HepG2 (cell line): Measurements from ENCODE around the gene ARSB. TPM values are rescaled to one million over a fixed set of nuclear protein-coding genes. Genes with fewer than 3 reads are reported as not detected.
A peak's percentile ranks its signal among the peaks of the same experiment; 100 is the strongest.

Experiments used
- ADNP ChIP-seq: sonication (generic); formaldehyde crosslinking; IDR thresholded peaks from 2 replicates; pipeline ENCODE4 v1.4.0; 2020; ENCODE audit warnings: missing genetic modification reagents
- ATM ChIP-seq: fragments of 450-650 bp; IDR thresholded peaks from 2 replicates; pipeline ENCODE4 v1.7.1; 2017; ENCODE audit warnings: mild to moderate bottlenecking, borderline replicate concordance
- CENPBD1 ChIP-seq: sonication (generic); formaldehyde crosslinking; IDR thresholded peaks from 2 replicates; pipeline ENCODE4 v1.8.0; 2022; ENCODE audit warnings: missing genetic modification reagents, low read depth, mild to moderate bottlenecking, borderline replicate concordance
- CHCHD3 ChIP-seq: sonication (generic); formaldehyde crosslinking; IDR thresholded peaks from 2 replicates; pipeline ENCODE4 v1.8.0; 2022; ENCODE audit warnings: mild to moderate bottlenecking, missing genetic modification reagents, moderate library complexity
- CREM ChIP-seq, 2 experiments: sonication (generic) in 1 of 2; formaldehyde crosslinking in 1 of 2; IDR thresholded peaks; 2 replicates each; pipeline versions ENCODE4 v1.4.0 to v1.6.1; 2016 to 2020; ENCODE audit warnings: antibody characterized with exemption in 1 of 2, mild to moderate bottlenecking in 1 of 2, missing genetic modification reagents in 1 of 2
- ERF ChIP-seq: IDR thresholded peaks from 2 replicates; pipeline ENCODE4 v1.6.1; 2018; ENCODE audit warnings: missing biosample characterization, missing genetic modification reagents
- ETS1 ChIP-seq: sonication (generic); formaldehyde crosslinking; IDR thresholded peaks from 2 replicates; pipeline ENCODE4 v1.4.0; 2020; ENCODE audit warnings: missing genetic modification reagents
- HMGA1 ChIP-seq: sonication (generic); formaldehyde crosslinking; conservative IDR thresholded peaks from 2 replicates; pipeline ENCODE4 v1.4.0; 2020; ENCODE audit warnings: missing genetic modification reagents
- HOXA5 ChIP-seq: sonication (generic); formaldehyde crosslinking; IDR thresholded peaks from 2 replicates; pipeline ENCODE4 v1.4.0; 2020; ENCODE audit warnings: missing genetic modification reagents
- MAZ ChIP-seq, 2 experiments: sonication (generic) in 1 of 2; formaldehyde crosslinking in 1 of 2; IDR thresholded peaks; 2 replicates each; pipeline versions ENCODE4 v1.5.0 to v1.6.1; 2012 to 2020; ENCODE audit warnings: low read depth in 2 of 2, mild to moderate bottlenecking in 2 of 2, borderline replicate concordance in 1 of 2, improper control_type of control experiment in 1 of 2, low read length in 1 of 2, missing genetic modification reagents in 1 of 2, moderate library complexity in 1 of 2
- MEIS1 ChIP-seq: sonication (generic); formaldehyde crosslinking; IDR thresholded peaks from 2 replicates; pipeline ENCODE4 v1.9.0; 2021; ENCODE audit warnings: mild to moderate bottlenecking, missing genetic modification reagents, moderate library complexity, borderline replicate concordance
- MEIS2 ChIP-seq: sonication (generic); formaldehyde crosslinking; IDR thresholded peaks from 2 replicates; pipeline ENCODE4 v1.9.0; 2021; ENCODE audit warnings: mild to moderate bottlenecking, missing genetic modification reagents
- RFXANK ChIP-seq: IDR thresholded peaks from 2 replicates; pipeline ENCODE4 v1.6.1; 2016
- ZBTB10 ChIP-seq: sonication (generic); formaldehyde crosslinking; IDR thresholded peaks from 2 replicates; pipeline ENCODE4 v1.4.0; 2020; ENCODE audit warnings: missing genetic modification reagents, borderline replicate concordance
- ZNF710 ChIP-seq: sonication (generic); formaldehyde crosslinking; IDR thresholded peaks from 2 replicates; pipeline ENCODE4 v1.5.0; 2020; ENCODE audit warnings: mild to moderate bottlenecking, missing genetic modification reagents, borderline replicate concordance
- ZNF841 ChIP-seq: sonication (generic); formaldehyde crosslinking; IDR thresholded peaks from 2 replicates; pipeline ENCODE4 v1.8.1; 2023; ENCODE audit warnings: missing genetic modification reagents, borderline replicate concordance
- polyA plus RNA-seq, 8 experiments: library from polyadenylated mRNA; depleted of rRNA in 3 of 8; stranded (reverse) in 7 of 8; unstranded in 1 of 8; fragments of >200 nt; fragmentation: Illumina TruSeq in 4 of 8; extraction: Trizol in 4 of 8; gene quantifications; 2 replicates each; pipeline versions ENCODE4 v1.2.1 to v1.2.3, GENCODE V29; 2011 to 2016; ENCODE audit warnings: low read depth in 4 of 8, missing spikeins in 1 of 8, mixed read lengths in 1 of 8; ENCODE audit not compliant: insufficient read depth in 1 of 8
- total RNA-seq, 5 experiments: library from RNA; depleted of rRNA; stranded (reverse); fragments of >200 nt; fragmentation: Illumina TruSeq; extraction: Trizol; gene quantifications; 2 replicates each; pipeline ENCODE4 v1.2.3, GENCODE V29; 2016; ENCODE audit warnings: low read depth in 1 of 5
- TF ChIP-seq, protein P1 (sequence below): sonication (generic); formaldehyde crosslinking; IDR thresholded peaks from 2 replicates; pipeline ENCODE4 v1.4.0; 2020; ENCODE audit warnings: missing genetic modification reagents
- TF ChIP-seq, protein P2 (sequence below): sonication (generic); formaldehyde crosslinking; IDR thresholded peaks from 2 replicates; pipeline ENCODE4 v1.8.1; 2022; ENCODE audit warnings: mild to moderate bottlenecking, missing genetic modification reagents
- TF ChIP-seq, protein P3 (sequence below): IDR thresholded peaks from 2 replicates; pipeline ENCODE4 v1.6.1; 2012; ENCODE audit warnings: inconsistent platforms

Gene ARSB
- total and polyA plus RNA-seq, 2 of the 13 experiments (the other 11 are each of a cell fraction or from before 2014, with no cell fraction given): 52.6 to 66.4 TPM

DNA sequence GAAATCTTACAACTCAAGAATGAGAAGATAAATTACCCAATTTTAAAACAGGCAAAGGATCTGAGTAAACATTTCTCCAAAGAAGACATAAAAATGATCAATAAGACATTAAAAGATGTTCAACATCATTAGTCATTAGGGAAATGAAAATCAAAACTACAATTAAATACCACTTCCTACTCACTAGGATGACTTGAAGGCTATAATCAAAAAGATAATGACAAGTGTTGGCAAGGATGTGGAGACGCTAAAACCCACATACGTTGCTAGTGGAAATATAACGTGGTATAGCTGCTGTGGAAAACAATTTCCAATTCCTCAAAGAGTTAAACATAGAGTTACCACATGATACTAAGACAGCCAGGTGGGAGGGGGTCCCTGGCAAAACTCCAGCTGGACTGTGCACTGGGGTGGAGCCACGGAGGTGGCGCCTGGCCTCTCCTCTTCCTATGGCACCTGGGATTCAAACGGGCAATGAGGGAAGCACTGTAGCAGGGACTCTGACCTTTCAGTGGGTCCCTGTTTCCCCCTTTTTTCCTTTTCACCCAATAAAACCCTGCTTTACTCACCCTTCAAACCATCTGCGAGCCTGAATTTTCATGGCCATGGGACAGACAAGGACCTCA, 5.9 kb downstream of the ARSB start (continued):
- TF ChIP-seq ZNF841 (CRISPR knock-in tag) (no peak), ADNP (CRISPR knock-in tag) (no peak), CENPBD1 (CRISPR knock-in tag) (no peak), CREM (IDR thresholded peaks at IDR 0.05) (peak; percentile 27; the same call in 1 of the 2 replicates), CREM (CRISPR knock-in tag; IDR thresholded peaks at IDR 0.05) (no peak), ERF (CRISPR knock-in tag) (peak; percentile 30; the same call in 1 of the 2 replicates), MEIS1 (CRISPR knock-in tag) (no peak), MEIS2 (CRISPR knock-in tag) (no peak), ZNF710 (CRISPR knock-in tag) (peak; percentile 70; the same call in 1 of the 2 replicates), MAZ (IDR thresholded peaks at IDR 0.05; ENCODE audit: borderline replicate concordance, low read depth, low read length) (no peak), MAZ (CRISPR knock-in tag; IDR thresholded peaks at IDR 0.05; ENCODE audit: low read depth) (peak; percentile 62; the same call in 1 of the 2 replicates), RFXANK (CRISPR knock-in tag) (no peak), CHCHD3 (CRISPR knock-in tag) (no peak), HMGA1 (CRISPR knock-in tag) (no peak), ETS1 (CRISPR knock-in tag) (no peak), ATM (no peak), HOXA5 (CRISPR knock-in tag) (no peak), ZBTB10 (no peak)
- TF ChIP-seq, protein P1, sequence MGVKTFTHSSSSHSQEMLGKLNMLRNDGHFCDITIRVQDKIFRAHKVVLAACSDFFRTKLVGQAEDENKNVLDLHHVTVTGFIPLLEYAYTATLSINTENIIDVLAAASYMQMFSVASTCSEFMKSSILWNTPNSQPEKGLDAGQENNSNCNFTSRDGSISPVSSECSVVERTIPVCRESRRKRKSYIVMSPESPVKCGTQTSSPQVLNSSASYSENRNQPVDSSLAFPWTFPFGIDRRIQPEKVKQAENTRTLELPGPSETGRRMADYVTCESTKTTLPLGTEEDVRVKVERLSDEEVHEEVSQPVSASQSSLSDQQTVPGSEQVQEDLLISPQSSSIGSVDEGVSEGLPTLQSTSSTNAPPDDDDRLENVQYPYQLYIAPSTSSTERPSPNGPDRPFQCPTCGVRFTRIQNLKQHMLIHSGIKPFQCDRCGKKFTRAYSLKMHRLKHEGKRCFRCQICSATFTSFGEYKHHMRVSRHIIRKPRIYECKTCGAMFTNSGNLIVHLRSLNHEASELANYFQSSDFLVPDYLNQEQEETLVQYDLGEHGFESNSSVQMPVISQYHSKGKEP (CRISPR knock-in tag): no peak
- TF ChIP-seq, protein P2, sequence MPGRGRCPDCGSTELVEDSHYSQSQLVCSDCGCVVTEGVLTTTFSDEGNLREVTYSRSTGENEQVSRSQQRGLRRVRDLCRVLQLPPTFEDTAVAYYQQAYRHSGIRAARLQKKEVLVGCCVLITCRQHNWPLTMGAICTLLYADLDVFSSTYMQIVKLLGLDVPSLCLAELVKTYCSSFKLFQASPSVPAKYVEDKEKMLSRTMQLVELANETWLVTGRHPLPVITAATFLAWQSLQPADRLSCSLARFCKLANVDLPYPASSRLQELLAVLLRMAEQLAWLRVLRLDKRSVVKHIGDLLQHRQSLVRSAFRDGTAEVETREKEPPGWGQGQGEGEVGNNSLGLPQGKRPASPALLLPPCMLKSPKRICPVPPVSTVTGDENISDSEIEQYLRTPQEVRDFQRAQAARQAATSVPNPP (CRISPR knock-in tag): no peak
- TF ChIP-seq, protein P3, sequence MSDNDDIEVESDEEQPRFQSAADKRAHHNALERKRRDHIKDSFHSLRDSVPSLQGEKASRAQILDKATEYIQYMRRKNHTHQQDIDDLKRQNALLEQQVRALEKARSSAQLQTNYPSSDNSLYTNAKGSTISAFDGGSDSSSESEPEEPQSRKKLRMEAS: peak; percentile 52
